Endothelial cell of umbilical vein (primary cell): Measurements from ENCODE around the gene PPM1M. TPM values are rescaled to one million over a fixed set of nuclear protein-coding genes. Genes with fewer than 3 reads are reported as not detected.

Experiments used
- BruUV-seq: library from RNA; stranded (reverse); fragments of 400-500 nt; replicated peaks from 2 replicates; lab custom pipeline; 2021; lab: Mats Ljungman, UMichigan
- CTCF ChIA-PET: fragments of 300-600, 350-600 bp; sonication (Branson Sonifier 250); formaldehyde crosslinking; loops from one replicate; lab custom pipeline; 2021; ENCODE audit warnings: antibody characterized with exemption, inconsistent platforms; lab: Charles Lee
- POLR2A ChIA-PET: fragments of 300-600, 350-600 bp; sonication (Branson Sonifier 250); formaldehyde crosslinking; loops from one replicate; lab custom pipeline; 2021; ENCODE audit warnings: antibody characterized with exemption, inconsistent platforms; lab: Charles Lee
- DNase-seq: peaks from one replicate; pipeline ENCODE4 v3.0.0-alpha.2; 2011; ENCODE audit warnings: low read depth, low spot score
- FAIRE-seq: peaks from 2 replicates; lab custom pipeline; 2011; peaks lifted over from hg19 to GRCh38; lab: Jason Lieb, UNC
- H2AFZ ChIP-seq: 2 replicates; pipeline ENCODE4 v1.6.0; 2012; ENCODE audit warnings: low read depth, low read length, control low read depth, inconsistent platforms
- H3K27ac ChIP-seq: 2 replicates; pipeline ENCODE4 v1.5.1; 2011; ENCODE audit warnings: low read depth, mild to moderate bottlenecking, control low read depth, low read length, moderate library complexity; ENCODE audit not compliant: insufficient read depth
- H3K27me3 ChIP-seq, 2 experiments: 2 replicates each; pipeline versions ENCODE4 v1.6.0 to v1.6.1; 2011; ENCODE audit warnings: low read length in 2 of 2, mixed read lengths in 1 of 2; ENCODE audit not compliant: control insufficient read depth in 2 of 2, insufficient read depth in 2 of 2
- H3K36me3 ChIP-seq, 2 experiments: 2 replicates in 1 of 2; 3 replicates in 1 of 2; pipeline ENCODE4 v1.5.1; 2011; ENCODE audit warnings: low read length in 2 of 2, mild to moderate bottlenecking in 1 of 2, moderate library complexity in 1 of 2; ENCODE audit not compliant: control insufficient read depth in 2 of 2, insufficient read depth in 2 of 2; ENCODE audit errors: extremely low read depth in 1 of 2
- H3K4me1 ChIP-seq: 3 replicates; pipeline ENCODE4 v1.5.1; 2011; ENCODE audit warnings: mild to moderate bottlenecking, low read length; ENCODE audit not compliant: control insufficient read depth, insufficient read depth; ENCODE audit errors: extremely low read depth
- H3K4me2 ChIP-seq: 2 replicates; pipeline ENCODE4 v1.6.1; 2011; ENCODE audit warnings: low read length, control low read depth, mixed read lengths; ENCODE audit not compliant: insufficient read depth
- H3K4me3 ChIP-seq, 3 experiments: fragments of 200-600 bp in 1 of 3; sonication (generic), shearing (Covaris generic) in 1 of 3; replicated peaks in 1 of 3; 2 replicates each; pipeline ENCODE4 v1.5.1; 2011 to 2016; ENCODE audit warnings: control low read depth in 3 of 3, low read length in 3 of 3, mild to moderate bottlenecking in 2 of 3, inconsistent platforms in 1 of 3, low read depth in 1 of 3, moderate library complexity in 1 of 3; ENCODE audit not compliant: insufficient read depth in 1 of 3
- H3K79me2 ChIP-seq: 2 replicates; pipeline ENCODE4 v1.6.0; 2012; ENCODE audit warnings: low read length, inconsistent platforms; ENCODE audit not compliant: control insufficient read depth, insufficient read depth
- H3K9ac ChIP-seq: replicated peaks from 2 replicates; pipeline ENCODE3; 2011; ENCODE audit warnings: low read length, control low read depth; ENCODE audit not compliant: insufficient read depth; ENCODE audit errors: extremely low read depth
- H3K9me1 ChIP-seq: replicated peaks from 3 replicates; pipeline ENCODE4 v1.6.0; 2011; ENCODE audit warnings: mild to moderate bottlenecking, low read length; ENCODE audit not compliant: control insufficient read depth, insufficient read depth; ENCODE audit errors: extremely low read depth
- H3K9me3 ChIP-seq: replicated peaks from 2 replicates; pipeline ENCODE4 v1.5.1; 2012; ENCODE audit warnings: low read length, inconsistent platforms; ENCODE audit not compliant: control insufficient read depth, insufficient read depth
- H4K20me1 ChIP-seq: replicated peaks from 2 replicates; pipeline ENCODE3; 2011; ENCODE audit warnings: mild to moderate bottlenecking, low read length; ENCODE audit not compliant: control insufficient read depth, insufficient read depth; ENCODE audit errors: extremely low read depth
- EZH2 ChIP-seq: IDR thresholded peaks from 2 replicates; pipeline ENCODE4 v1.6.1; 2012; ENCODE audit warnings: borderline replicate concordance, low read depth, mild to moderate bottlenecking, moderate library complexity, low read length, inconsistent platforms; ENCODE audit not compliant: severe bottlenecking
- FOS ChIP-seq: IDR thresholded peaks from 2 replicates; pipeline ENCODE4 v1.6.1; 2011; ENCODE audit warnings: mild to moderate bottlenecking, low read length, moderate library complexity, borderline replicate concordance; ENCODE audit not compliant: insufficient read depth
- GATA2 ChIP-seq: IDR thresholded peaks from 2 replicates; pipeline ENCODE4 v1.7.0; 2011; ENCODE audit warnings: low read depth, mild to moderate bottlenecking, moderate library complexity, mixed read lengths, low read length; ENCODE audit not compliant: insufficient read length, insufficient read depth
- JUN ChIP-seq: IDR thresholded peaks from 2 replicates; pipeline ENCODE4 v1.6.1; 2011; ENCODE audit warnings: borderline replicate concordance, low read depth; ENCODE audit not compliant: insufficient read length, insufficient read depth
- MYC ChIP-seq: IDR thresholded peaks from one replicate; pipeline ENCODE4 v1.6.1; 2011; ENCODE audit warnings: mild to moderate bottlenecking, low read depth, low read length
- POLR2A ChIP-seq: IDR thresholded peaks from 2 replicates; pipeline ENCODE4 v1.6.1; 2012; ENCODE audit warnings: low read depth, mild to moderate bottlenecking, control low read depth, low read length
- POLR2AphosphoS5 ChIP-seq: IDR thresholded peaks from 2 replicates; pipeline ENCODE4 v1.6.1; 2012; ENCODE audit warnings: low read depth, mild to moderate bottlenecking, control low read depth, low read length, moderate library complexity; ENCODE audit not compliant: insufficient read depth
- dilution Hi-C: fragments of 300-500 bp; cut with MboI; formaldehyde crosslinking; loops from one replicate; pipeline ENCODE4 v1.15.0; 2019; ENCODE audit warnings: low sequenced_read_pairs; ENCODE audit not compliant: extremely low pct_ligation_motif_present
- intact Hi-C: fragments of 100-400 bp; cut with micrococcal nuclease; formaldehyde crosslinking; loops from one replicate; pipeline ENCODE4 v1.10.0; 2022
- polyA plus RNA-seq, 4 experiments: library from polyadenylated mRNA; depleted of rRNA in 3 of 4; stranded (reverse) in 3 of 4; unstranded in 1 of 4; fragments of >200 nt; gene quantifications; 2 replicates each; pipeline versions ENCODE4 v1.2.1 to v1.2.3, GENCODE V29; 2011 to 2012; ENCODE audit warnings: missing spikeins in 1 of 4
- total RNA-seq: library from RNA; stranded (reverse); gene quantifications from 2 replicates; pipeline ENCODE4 v1.2.3, GENCODE V29; 2021
- TF ChIP-seq, protein P1 (sequence below): IDR thresholded peaks from 2 replicates; pipeline ENCODE4 v1.6.1; 2011; ENCODE audit not compliant: insufficient read depth, insufficient read length
- TF ChIP-seq, protein P2 (sequence below), 2 donors: IDR thresholded peaks; 1 replicate in 1 of 2; 2 replicates in 1 of 2; pipeline ENCODE4 v1.5.1; 2011; ENCODE audit warnings: low read length in 2 of 2, mild to moderate bottlenecking in 2 of 2, moderate library complexity in 2 of 2, control low read depth in 1 of 2, inconsistent platforms in 1 of 2, low read depth in 1 of 2; ENCODE audit not compliant: insufficient read depth in 1 of 2; ENCODE audit errors: extremely low read depth in 1 of 2

PPM1M gene
- total and polyA plus RNA-seq, 2 donors (not counting 3 experiments of a cell fraction or from before 2014, with no cell fraction given), result 13.7 to 19.4 TPM

DNA sequence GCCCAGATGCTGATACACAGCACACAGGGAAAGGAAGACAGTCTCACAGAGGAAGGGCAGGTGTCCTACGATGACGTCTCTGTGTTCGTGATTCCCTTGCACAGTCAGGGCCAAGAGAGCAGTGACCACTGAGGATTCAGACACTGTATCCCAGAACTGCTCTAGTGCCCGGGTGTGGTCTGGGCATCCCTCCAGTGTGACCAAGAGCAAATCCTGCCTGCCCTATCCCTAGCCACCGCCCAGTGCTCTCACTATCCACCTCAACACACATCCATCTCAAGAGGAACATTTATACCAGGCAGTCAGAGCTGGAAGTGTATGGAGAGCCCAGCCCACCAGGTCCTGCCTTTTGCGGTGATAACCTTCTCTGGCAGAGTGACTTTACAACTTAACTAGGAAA lies 4.1 kb downstream of the PPM1M start:
- intact Hi-C loops, result no loop called here
- Histone ChIP-seq H3K79me2 (no peaks in the 10 kb centered on the region), H3K4me2 (no peak overlapping the region), H3K9me3 (no peaks in the 10 kb centered on the region), H2AFZ (no peak overlapping the region), H3K4me3 (no peak overlapping the region), H3K4me1 (peaks cover 18% of the 10 kb centered on the region), H3K9ac (no peak overlapping the region), H3K27me3 (no peaks in the 10 kb centered on the region), H3K9me1 (no peaks in the 10 kb centered on the region), H3K27ac (no peak overlapping the region), H4K20me1 (no peaks in the 10 kb centered on the region), H3K36me3 (peaks cover 0 to 22% of the 10 kb centered on the region in 2 experiments)
- POLR2A ChIA-PET, result no interaction called here
- TF ChIP-seq GATA2 (no peak), JUN (no peak), POLR2A (no peak), FOS (no peak), EZH2 (no peak), POLR2AphosphoS5 (no peak), MYC (no peak)
- TF ChIP-seq, protein P1, sequence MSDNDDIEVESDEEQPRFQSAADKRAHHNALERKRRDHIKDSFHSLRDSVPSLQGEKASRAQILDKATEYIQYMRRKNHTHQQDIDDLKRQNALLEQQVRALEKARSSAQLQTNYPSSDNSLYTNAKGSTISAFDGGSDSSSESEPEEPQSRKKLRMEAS, result no peak
- TF ChIP-seq, protein P2, sequence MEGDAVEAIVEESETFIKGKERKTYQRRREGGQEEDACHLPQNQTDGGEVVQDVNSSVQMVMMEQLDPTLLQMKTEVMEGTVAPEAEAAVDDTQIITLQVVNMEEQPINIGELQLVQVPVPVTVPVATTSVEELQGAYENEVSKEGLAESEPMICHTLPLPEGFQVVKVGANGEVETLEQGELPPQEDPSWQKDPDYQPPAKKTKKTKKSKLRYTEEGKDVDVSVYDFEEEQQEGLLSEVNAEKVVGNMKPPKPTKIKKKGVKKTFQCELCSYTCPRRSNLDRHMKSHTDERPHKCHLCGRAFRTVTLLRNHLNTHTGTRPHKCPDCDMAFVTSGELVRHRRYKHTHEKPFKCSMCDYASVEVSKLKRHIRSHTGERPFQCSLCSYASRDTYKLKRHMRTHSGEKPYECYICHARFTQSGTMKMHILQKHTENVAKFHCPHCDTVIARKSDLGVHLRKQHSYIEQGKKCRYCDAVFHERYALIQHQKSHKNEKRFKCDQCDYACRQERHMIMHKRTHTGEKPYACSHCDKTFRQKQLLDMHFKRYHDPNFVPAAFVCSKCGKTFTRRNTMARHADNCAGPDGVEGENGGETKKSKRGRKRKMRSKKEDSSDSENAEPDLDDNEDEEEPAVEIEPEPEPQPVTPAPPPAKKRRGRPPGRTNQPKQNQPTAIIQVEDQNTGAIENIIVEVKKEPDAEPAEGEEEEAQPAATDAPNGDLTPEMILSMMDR (IDR thresholded peaks at IDR 0.05; ENCODE audit: extremely low read depth in 1 of 2, insufficient read depth in 1 of 2, low read depth in 1 of 2, low read length in 2 of 2), result no peak
- dilution Hi-C loops, result no loop called here
- CTCF ChIA-PET, result interaction anchor here (1.2 to 2.4 kb wide), 6 partner anchors 11 to 30 kb away, joined by 3 to 12 read pairs (median 7); partner anchors contain the start of gene TWF2
- DNase-seq, result no peak
- FAIRE-seq, result no peak
- no TSS peak for BruUV-seq
